H9 (cell line): ENCODE results near the gene ZNF564. TPM values are rescaled to one million over a fixed set of nuclear protein-coding genes. Genes with fewer than 3 reads are reported as not detected.

ENCODE experiments used
- DNase-seq: peaks from one replicate; pipeline ENCODE4 v3.0.0-alpha.2; 2017
- H2AFZ ChIP-seq: one replicate; pipeline ENCODE4 v1.6.1; 2013; ENCODE audit warnings: mild to moderate bottlenecking, low read length, control low read depth, moderate library complexity
- H2AK5ac ChIP-seq: 2 replicates; pipeline ENCODE4 v1.6.1; 2013; ENCODE audit warnings: low read length, control low read depth, mixed read lengths; ENCODE audit not compliant: insufficient read length
- H2BK120ac ChIP-seq: one replicate; pipeline ENCODE4 v1.6.1; 2013; ENCODE audit warnings: low read depth, mild to moderate bottlenecking, low read length, control low read depth, inconsistent platforms; ENCODE audit not compliant: poor library complexity, severe bottlenecking
- H2BK12ac ChIP-seq: 2 replicates; pipeline ENCODE4 v1.6.1; 2013; ENCODE audit warnings: low read length, control low read depth, mixed read lengths, low read depth; ENCODE audit not compliant: insufficient read length
- H2BK15ac ChIP-seq: 2 replicates; pipeline ENCODE4 v1.6.1; 2013; ENCODE audit warnings: low read depth, low read length, control low read depth
- H2BK20ac ChIP-seq: one replicate; pipeline ENCODE4 v1.6.1; 2013; ENCODE audit warnings: low read depth, mild to moderate bottlenecking, low read length, control low read depth, inconsistent platforms; ENCODE audit not compliant: poor library complexity, severe bottlenecking
- H2BK5ac ChIP-seq: 2 replicates; pipeline ENCODE4 v1.6.1; 2013; ENCODE audit warnings: low read length, control low read depth, mixed read lengths; ENCODE audit not compliant: insufficient read length
- H3K14ac ChIP-seq: 2 replicates; pipeline ENCODE4 v1.6.1; 2013; ENCODE audit warnings: low read length, control low read depth; ENCODE audit not compliant: insufficient read depth
- H3K18ac ChIP-seq: 2 replicates; pipeline ENCODE4 v1.6.1; 2013; ENCODE audit warnings: low read depth, mild to moderate bottlenecking, mixed read lengths, low read length, control low read depth; ENCODE audit not compliant: insufficient read length
- H3K23ac ChIP-seq: 2 replicates; pipeline ENCODE4 v1.6.1; 2013; ENCODE audit warnings: low read length, control low read depth, mixed read lengths, low read depth; ENCODE audit not compliant: insufficient read length
- H3K23me2 ChIP-seq: 2 replicates; pipeline ENCODE4 v1.6.1; 2013; ENCODE audit warnings: low read depth, mild to moderate bottlenecking, mixed read lengths, low read length, control low read depth; ENCODE audit not compliant: insufficient read length, poor library complexity, severe bottlenecking
- H3K27ac ChIP-seq: 2 replicates; pipeline ENCODE4 v1.5.1; 2013; ENCODE audit warnings: low read length, control low read depth, mixed read lengths, low read depth; ENCODE audit not compliant: insufficient read length
- H3K27me3 ChIP-seq: 2 replicates; pipeline ENCODE4 v1.6.1; 2013; ENCODE audit warnings: low read length, control low read depth, inconsistent platforms; ENCODE audit not compliant: insufficient read depth
- H3K4ac ChIP-seq: 2 replicates; pipeline ENCODE4 v1.6.1; 2013; ENCODE audit warnings: low read depth, mild to moderate bottlenecking, control low read depth, inconsistent platforms, low read length, moderate library complexity
- H3K4me1 ChIP-seq: 2 replicates; pipeline ENCODE4 v1.6.1; 2013; ENCODE audit warnings: low read length, control low read depth, inconsistent platforms; ENCODE audit not compliant: insufficient read depth
- H3K4me2 ChIP-seq: 2 replicates; pipeline ENCODE4 v1.6.1; 2013; ENCODE audit warnings: low read length, control low read depth, mixed read lengths; ENCODE audit not compliant: insufficient read length, insufficient read depth
- H3K56ac ChIP-seq: 2 replicates; pipeline ENCODE4 v1.6.1; 2013; ENCODE audit warnings: low read depth, mild to moderate bottlenecking, mixed read lengths, low read length, control low read depth; ENCODE audit not compliant: insufficient read length
- H3K79me1 ChIP-seq: 2 replicates; pipeline ENCODE4 v1.6.1; 2013; ENCODE audit warnings: low read depth, mild to moderate bottlenecking, moderate library complexity, low read length, control low read depth, inconsistent platforms; ENCODE audit not compliant: insufficient read depth, poor library complexity, severe bottlenecking
- H3K79me2 ChIP-seq: 2 replicates; pipeline ENCODE4 v1.6.1; 2013; ENCODE audit warnings: low read length, control low read depth, inconsistent platforms; ENCODE audit not compliant: insufficient read depth
- H3K9ac ChIP-seq: 2 replicates; pipeline ENCODE4 v1.6.1; 2013; ENCODE audit warnings: low read length, control low read depth, mixed read lengths; ENCODE audit not compliant: insufficient read length; ENCODE audit errors: extremely low read depth
- H3K9me3 ChIP-seq: one replicate; pipeline ENCODE4 v1.6.1; 2013; ENCODE audit warnings: low read depth, low read length, inconsistent platforms; ENCODE audit not compliant: control insufficient read depth
- H3T11ph ChIP-seq: one replicate; pipeline ENCODE4 v1.6.1; 2013; ENCODE audit warnings: mild to moderate bottlenecking, low read length, control low read depth, inconsistent platforms
- H4K20me1 ChIP-seq: one replicate; pipeline ENCODE4 v1.6.1; 2013; ENCODE audit not compliant: control insufficient read depth, insufficient read length, insufficient read depth
- H4K5ac ChIP-seq: 2 replicates; pipeline ENCODE4 v1.6.1; 2013; ENCODE audit warnings: low read depth, mild to moderate bottlenecking, mixed read lengths, low read length, control low read depth; ENCODE audit not compliant: insufficient read length
- H4K8ac ChIP-seq: replicated peaks from 2 replicates; pipeline ENCODE4 v1.6.1; 2013; ENCODE audit warnings: low read length, control low read depth, mixed read lengths, low read depth; ENCODE audit not compliant: insufficient read length
- H4K91ac ChIP-seq: 2 replicates; pipeline ENCODE4 v1.6.1; 2013; ENCODE audit warnings: low read depth, mild to moderate bottlenecking, moderate library complexity, mixed read lengths, low read length, control low read depth; ENCODE audit not compliant: insufficient read length
- H3K27ac Mint-ChIP-seq, 3 experiments: 2 replicates in 2 of 3; 3 replicates in 1 of 3; pipeline ENCODE4 v1.8.0; 2020 to 2021; ENCODE audit warnings: mixed read lengths in 3 of 3, mild to moderate bottlenecking in 1 of 3, moderate library complexity in 1 of 3
- H3K27me3 Mint-ChIP-seq: 2 replicates; pipeline ENCODE4 v1.8.0; 2021; ENCODE audit warnings: low read depth, mild to moderate bottlenecking, moderate library complexity, mixed read lengths
- H3K36me3 Mint-ChIP-seq, 3 experiments: 2 replicates in 2 of 3; 3 replicates in 1 of 3; pipeline ENCODE4 v1.8.0; 2020 to 2021; ENCODE audit warnings: low read depth in 3 of 3, mixed read lengths in 3 of 3; ENCODE audit not compliant: insufficient read depth in 1 of 3
- H3K4me1 Mint-ChIP-seq, 2 experiments: 2 replicates each; pipeline ENCODE4 v1.8.0; 2020; ENCODE audit warnings: mixed read lengths in 2 of 2
- H3K4me3 Mint-ChIP-seq, 2 experiments: 2 replicates in 1 of 2; 3 replicates in 1 of 2; pipeline ENCODE4 v1.8.0; 2020 to 2021; ENCODE audit warnings: mild to moderate bottlenecking in 2 of 2, mixed read lengths in 2 of 2, moderate library complexity in 1 of 2
- H3K9me3 Mint-ChIP-seq, 2 experiments: 2 replicates in 1 of 2; 3 replicates in 1 of 2; pipeline ENCODE4 v1.8.0; 2020; ENCODE audit warnings: mild to moderate bottlenecking in 2 of 2, mixed read lengths in 2 of 2, moderate library complexity in 1 of 2
- WGBS: extraction: QIAGEN DNeasy Blood & Tissue Kit; methylation state at CpG from one replicate; pipeline ENCODE4 v1.1.7; 2013; ENCODE audit warnings: missing lambda C conversion rate, low lambda C conversion rate, mixed read lengths; ENCODE audit not compliant: insufficient read length; ENCODE audit errors: extremely low coverage; 5-methylcytosine and 5-hydroxymethylcytosine counted together
- total RNA-seq: library from RNA; stranded (reverse); gene quantifications from 2 replicates; pipeline ENCODE4 v1.2.1, GENCODE V29; 2021
- TF ChIP-seq, protein P1 (sequence below): fragments of 200-600 bp; sonication (generic); conservative IDR thresholded peaks from 3 replicates; pipeline ENCODE4 v1.8.0; 2021; ENCODE audit warnings: antibody characterized with exemption, mild to moderate bottlenecking

Gene ZNF564
- total RNA-seq, 1 experiment from 2014 or later: 11.3 TPM

DNA sequence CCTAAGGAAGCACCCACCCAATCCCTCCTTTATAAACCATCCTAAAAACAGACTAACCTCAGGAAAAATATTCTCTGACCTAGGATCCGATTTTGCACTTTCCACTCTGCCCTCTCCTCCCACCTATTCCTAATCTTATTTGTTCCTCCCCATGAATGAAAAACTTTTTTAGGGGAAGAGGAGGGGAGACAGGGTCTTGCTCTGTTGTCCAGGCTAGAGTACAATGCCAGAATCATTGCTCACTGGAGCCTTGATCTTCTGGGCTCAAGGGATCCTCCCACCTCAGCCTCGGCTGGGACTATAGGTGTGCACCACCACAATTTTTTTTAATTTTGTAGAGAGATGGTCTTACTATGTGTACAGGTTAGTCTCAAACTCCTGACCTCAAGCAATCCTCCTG lies 4.4 kb downstream of the ZNF564 start:
- Mint-ChIP-seq H3K27ac (no peak overlapping the region), H3K4me1 (peaks cover 13 to 22% of the 10 kb centered on the region in 2 experiments), H3K9me3 (peaks cover 13 to 44% of the 10 kb centered on the region in 2 experiments), H3K36me3 (peaks cover 21 to 63% (median 57%) of the 10 kb centered on the region in 3 experiments), H3K4me3 (no peak overlapping the region), H3K27me3 (peaks cover 1% of the 10 kb centered on the region; the same call in 1 of the 2 replicates)
- H4K20me1 ChIP-seq: no peaks in the 10 kb centered on the region
- no peaks in the 10 kb centered on the region for H3K9me3 ChIP-seq
- TF ChIP-seq, protein P1, sequence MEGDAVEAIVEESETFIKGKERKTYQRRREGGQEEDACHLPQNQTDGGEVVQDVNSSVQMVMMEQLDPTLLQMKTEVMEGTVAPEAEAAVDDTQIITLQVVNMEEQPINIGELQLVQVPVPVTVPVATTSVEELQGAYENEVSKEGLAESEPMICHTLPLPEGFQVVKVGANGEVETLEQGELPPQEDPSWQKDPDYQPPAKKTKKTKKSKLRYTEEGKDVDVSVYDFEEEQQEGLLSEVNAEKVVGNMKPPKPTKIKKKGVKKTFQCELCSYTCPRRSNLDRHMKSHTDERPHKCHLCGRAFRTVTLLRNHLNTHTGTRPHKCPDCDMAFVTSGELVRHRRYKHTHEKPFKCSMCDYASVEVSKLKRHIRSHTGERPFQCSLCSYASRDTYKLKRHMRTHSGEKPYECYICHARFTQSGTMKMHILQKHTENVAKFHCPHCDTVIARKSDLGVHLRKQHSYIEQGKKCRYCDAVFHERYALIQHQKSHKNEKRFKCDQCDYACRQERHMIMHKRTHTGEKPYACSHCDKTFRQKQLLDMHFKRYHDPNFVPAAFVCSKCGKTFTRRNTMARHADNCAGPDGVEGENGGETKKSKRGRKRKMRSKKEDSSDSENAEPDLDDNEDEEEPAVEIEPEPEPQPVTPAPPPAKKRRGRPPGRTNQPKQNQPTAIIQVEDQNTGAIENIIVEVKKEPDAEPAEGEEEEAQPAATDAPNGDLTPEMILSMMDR: no peak
- H2BK20ac ChIP-seq: no peak overlapping the region
- no peaks in the 10 kb centered on the region for H3K27me3 ChIP-seq
- no peak overlapping the region for H2AFZ ChIP-seq
- H3K79me2 ChIP-seq: peaks cover 7% of the 10 kb centered on the region; the same call in 1 of the 2 replicates
- no peak overlapping the region for H4K5ac ChIP-seq
- no peaks in the 10 kb centered on the region; the same call in 1 of the 2 replicates for H3K4me1 ChIP-seq
- no CpG with 5 or more reads among the region's 2 CpGs for WGBS
- H3K9ac ChIP-seq: no peak overlapping the region
- no peak overlapping the region for H3K23ac ChIP-seq
- H2BK5ac ChIP-seq: no peak overlapping the region
- H4K8ac ChIP-seq: no peak overlapping the region
- no peak for DNase-seq
- no peak overlapping the region for H3K4ac ChIP-seq
- no peak overlapping the region for H3K4me2 ChIP-seq
- H3K18ac ChIP-seq: no peak overlapping the region
- H3K14ac ChIP-seq: no peak overlapping the region
- H2AK5ac ChIP-seq: no peak overlapping the region
- no peak overlapping the region for H2BK12ac ChIP-seq
- H2BK120ac ChIP-seq: no peak overlapping the region
- H3K23me2 ChIP-seq: peaks cover 4% of the 10 kb centered on the region
- no peak overlapping the region for H3K27ac ChIP-seq
- H2BK15ac ChIP-seq: no peak overlapping the region
- no peak overlapping the region for H3T11ph ChIP-seq
- no peak overlapping the region for H4K91ac ChIP-seq
- H3K79me1 ChIP-seq: peaks cover 6% of the 10 kb centered on the region
- no peak overlapping the region for H3K56ac ChIP-seq
